Measurements from ENCODE around the gene SEC16A. TPM values are rescaled to one million over a fixed set of nuclear protein-coding genes. Genes with fewer than 3 reads are reported as not detected.
A peak's percentile ranks its signal among the peaks of the same experiment; 100 is the strongest.

Gene SEC16A
- total RNA-seq, 1 donor from 2014 or later, result 20.8 TPM

GRCh38 chr9:136459425-136459824 is 23.4 kb downstream of the SEC16A start:
- no peak for DNase-seq

GRCh38 chr9:136457326-136457725 is 25.5 kb downstream of the SEC16A start:
- DNase-seq, result no peak

GRCh38 chr9:136456258-136456657 is 26.6 kb downstream of the SEC16A start:
- DNase-seq, result no peak

- no peak for DNase-seq
Measured at GRCh38 chr9:136455043-136456002, 27.5 kb downstream of the SEC16A start.

- DNase-seq, result no peak
Measured at GRCh38 chr9:136454026-136454796, 28.6 kb downstream of the SEC16A start.

- no peak for DNase-seq
Measured at GRCh38 chr9:136453326-136453725, 29.5 kb downstream of the SEC16A start.

- no peak for DNase-seq
Measured at GRCh38 chr9:136451221-136451877, 31.5 kb downstream of the SEC16A start.

- DNase-seq, result no peak
Measured at GRCh38 chr9:136448655-136449054, 34.2 kb downstream of the SEC16A start.

- DNase-seq, result no peak
Measured at GRCh38 chr9:136447173-136447778, 35.6 kb downstream of the SEC16A start.

- DNase-seq, result no peak
Measured at GRCh38 chr9:136445799-136446198, 37.0 kb downstream of the SEC16A start.

GRCh38 chr9:136444102-136444501 is 38.7 kb downstream of the SEC16A start:
- DNase-seq, result no peak

- no peak for DNase-seq
Measured at GRCh38 chr9:136443687-136444086, 39.2 kb downstream of the SEC16A start.

GRCh38 chr9:136443087-136443486 is 39.8 kb downstream of the SEC16A start:
- no peak for DNase-seq

- no peak for DNase-seq
Measured at GRCh38 chr9:136442265-136442664, 40.6 kb downstream of the SEC16A start.

GRCh38 chr9:136441681-136442245 is 41.1 kb downstream of the SEC16A start:
- peak; percentile 19 for DNase-seq

GRCh38 chr9:136441191-136441680 is 41.6 kb downstream of the SEC16A start:
- no peak for DNase-seq

GRCh38 chr9:136439481-136440408 is 43.1 kb downstream of the SEC16A start, which contains the start of gene INPP5E:
TSS of gene INPP5E (minus strand) at chr9:136439845. CDS start at chr9:136439419, 426 bp downstream.
- peak; percentile 79 for DNase-seq

- peak; percentile 39 for DNase-seq
Measured at GRCh38 chr9:136438548-136439480, 44.0 kb downstream of the SEC16A start.

GRCh38 chr9:136437839-136438547 is 44.8 kb downstream of the SEC16A start:
- DNase-seq, result no peak

Data from dermis blood vessel endothelial cell (primary cell).